Limb (tissue), 2 donors: ENCODE results near the gene KDM6B.
A peak's percentile ranks its signal among the peaks of the same experiment; 100 is the strongest.

ENCODE experiments used
- DNase-seq, 2 donors: peaks; one replicate each; pipeline ENCODE4 v3.0.0-alpha.2; 2016; ENCODE audit errors: extremely low spot score in 2 of 2

Gene KDM6B

GRCh38 chr17:7880076-7880868 lies 46.3 kb downstream of the KDM6B start:
- DNase-seq, result no peak

GRCh38 chr17:7881276-7882054 lies 47.4 kb downstream of the KDM6B start:
- peak in 1 of 2 donors; percentile 21 for DNase-seq

- DNase-seq, result no peak
Measured at GRCh38 chr17:7882068-7882467, 48.1 kb downstream of the KDM6B start.

- DNase-seq, result no peak
Measured at GRCh38 chr17:7882629-7883028, 48.6 kb downstream of the KDM6B start.
